NT2/D1 (cell line): ENCODE results near the gene CROCC.

Experiments used
- DNase-seq: peaks from one replicate; pipeline ENCODE4 v3.0.0-alpha.2; 2011; ENCODE audit warnings: low read depth, low spot score
- H3K27me3 ChIP-seq: 2 replicates; pipeline ENCODE4 v1.6.0; 2011; ENCODE audit warnings: mild to moderate bottlenecking; ENCODE audit not compliant: insufficient read length, insufficient read depth
- H3K36me3 ChIP-seq: 2 replicates; pipeline ENCODE4 v1.6.1; 2011; ENCODE audit warnings: mild to moderate bottlenecking, low read length, mixed read lengths; ENCODE audit not compliant: insufficient read depth, insufficient read length
- H3K4me1 ChIP-seq: 2 replicates; pipeline ENCODE4 v1.5.1; 2011; ENCODE audit not compliant: insufficient read depth, insufficient read length
- H3K4me3 ChIP-seq: 2 replicates; pipeline ENCODE4 v1.5.1; 2011; ENCODE audit warnings: low read depth; ENCODE audit not compliant: insufficient read length
- H3K9ac ChIP-seq: 2 replicates; pipeline ENCODE4 v1.6.0; 2011; ENCODE audit warnings: low read depth; ENCODE audit not compliant: insufficient read length
- H3K9me3 ChIP-seq: 2 replicates; pipeline ENCODE4 v1.5.1; 2011; ENCODE audit warnings: mild to moderate bottlenecking, low read length; ENCODE audit not compliant: insufficient read depth
- SUZ12 ChIP-seq: IDR thresholded peaks from 2 replicates; pipeline ENCODE4 v1.6.1; 2011; ENCODE audit not compliant: insufficient read length, insufficient read depth; ENCODE audit errors: extremely low read depth
- YY1 ChIP-seq: IDR thresholded peaks from 2 replicates; pipeline ENCODE4 v1.6.1; 2011; ENCODE audit not compliant: insufficient read length, insufficient read depth
- ZNF274 ChIP-seq: IDR thresholded peaks from 2 replicates; pipeline ENCODE4 v1.6.1; 2011; ENCODE audit warnings: mild to moderate bottlenecking, low read depth, low read length

Gene CROCC

DNA sequence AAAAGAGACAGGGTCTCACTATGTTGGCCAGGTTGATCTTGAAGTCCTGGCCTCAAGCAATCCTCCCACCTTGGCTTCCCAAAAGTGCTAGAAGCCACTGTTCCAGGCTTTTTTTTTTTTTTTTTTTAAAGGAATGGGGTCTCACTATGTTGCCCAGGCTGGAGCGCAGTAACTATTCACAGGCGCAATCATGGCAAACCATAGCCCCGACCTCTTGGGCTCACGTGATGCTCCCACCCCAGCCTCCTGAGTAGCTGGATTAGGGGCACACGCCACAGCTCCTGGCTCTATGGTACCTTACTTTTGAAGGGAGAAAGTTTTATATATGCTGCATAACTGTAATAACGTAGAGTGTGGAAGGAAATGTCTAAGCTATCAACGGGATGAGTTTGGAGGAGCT is 95.7 kb downstream of the CROCC start:
- peaks cover 46% of the 10 kb centered on the region for H3K36me3 ChIP-seq
- TF ChIP-seq YY1 (no peak), SUZ12 (no peak), ZNF274 (no peak)
- H3K4me3 ChIP-seq = no peak overlapping the region
- no peak for DNase-seq
- H3K9me3 ChIP-seq = no peaks in the 10 kb centered on the region
- H3K9ac ChIP-seq = no peak overlapping the region
- H3K27me3 ChIP-seq = no peaks in the 10 kb centered on the region
- peaks cover 11% of the 10 kb centered on the region for H3K4me1 ChIP-seq

GRCh38 chr1:17018849-17019248 is 97.1 kb downstream of the CROCC start:
- no peak for DNase-seq
- no peak overlapping the region for H3K9ac ChIP-seq
- no peaks in the 10 kb centered on the region for H3K9me3 ChIP-seq
- TF ChIP-seq ZNF274 (no peak), YY1 (no peak), SUZ12 (no peak)
- no peaks in the 10 kb centered on the region for H3K27me3 ChIP-seq
- peaks cover 5% of the 10 kb centered on the region for H3K4me1 ChIP-seq
- no peak overlapping the region for H3K4me3 ChIP-seq
- peaks cover 60% of the 10 kb centered on the region for H3K36me3 ChIP-seq

- no peak for DNase-seq
- Histone ChIP-seq H3K27me3 (no peaks in the 10 kb centered on the region), H3K36me3 (peaks cover 72% of the 10 kb centered on the region), H3K9ac (no peak overlapping the region), H3K4me1 (no peaks in the 10 kb centered on the region), H3K9me3 (no peaks in the 10 kb centered on the region), H3K4me3 (no peak overlapping the region)
- TF ChIP-seq ZNF274 = no peak
- TF ChIP-seq SUZ12 = no peak
- TF ChIP-seq YY1 = no peak
Measured at GRCh38 chr1:17020502-17020901, 98.8 kb downstream of the CROCC start.

- no peak for TF ChIP-seq YY1
- no peak for TF ChIP-seq SUZ12
- no peak for TF ChIP-seq ZNF274
- Histone ChIP-seq H3K9ac (no peak overlapping the region), H3K9me3 (no peaks in the 10 kb centered on the region), H3K27me3 (no peaks in the 10 kb centered on the region), H3K4me3 (no peak overlapping the region), H3K4me1 (no peaks in the 10 kb centered on the region), H3K36me3 (peaks cover 84% of the 10 kb centered on the region)
- DNase-seq = no peak
Measured at GRCh38 chr1:17021896-17022295, 100.2 kb downstream of the CROCC start.
